ENCODE results near the gene C11orf54.

The C11orf54 gene

DNA sequence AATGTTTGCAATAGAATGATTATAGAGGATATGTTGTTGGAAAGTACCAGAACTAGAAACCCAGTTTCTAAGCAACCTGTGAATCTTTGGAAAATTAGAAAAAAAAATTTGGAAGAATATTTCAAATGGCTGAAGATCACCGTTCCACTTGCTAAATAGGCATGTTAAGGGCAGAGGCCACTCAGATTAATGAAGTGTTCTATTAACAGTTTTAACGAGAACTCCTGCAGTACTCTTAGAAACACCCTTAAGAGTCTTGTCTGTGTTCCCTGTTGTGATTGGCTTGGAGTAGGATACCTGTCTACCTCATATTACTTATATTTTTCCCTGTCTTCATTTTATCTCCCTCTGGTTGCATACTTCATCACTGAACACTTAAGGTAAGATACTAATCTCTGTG lies 4.6 kb downstream of the C11orf54 start:
- H3K27me3 ChIP-seq (ENCODE audit: insufficient read depth, low read length), result no peaks in the 10 kb centered on the region
- H3K4me2 ChIP-seq (ENCODE audit: low read length), result no peak overlapping the region
- peaks cover 21% of the 10 kb centered on the region; the same call in 1 of the 2 replicates for H3K36me3 ChIP-seq (ENCODE audit: insufficient read depth, low read length)
- H3F3A ChIP-seq (ENCODE audit: insufficient read depth, low read length), result no peaks in the 10 kb centered on the region
- H3K9me3 ChIP-seq (ENCODE audit: low read length), result no peaks in the 10 kb centered on the region
- H3K79me2 ChIP-seq (ENCODE audit: insufficient read depth, low read length), result peaks cover 13% of the 10 kb centered on the region
- TF ChIP-seq, protein P1, sequence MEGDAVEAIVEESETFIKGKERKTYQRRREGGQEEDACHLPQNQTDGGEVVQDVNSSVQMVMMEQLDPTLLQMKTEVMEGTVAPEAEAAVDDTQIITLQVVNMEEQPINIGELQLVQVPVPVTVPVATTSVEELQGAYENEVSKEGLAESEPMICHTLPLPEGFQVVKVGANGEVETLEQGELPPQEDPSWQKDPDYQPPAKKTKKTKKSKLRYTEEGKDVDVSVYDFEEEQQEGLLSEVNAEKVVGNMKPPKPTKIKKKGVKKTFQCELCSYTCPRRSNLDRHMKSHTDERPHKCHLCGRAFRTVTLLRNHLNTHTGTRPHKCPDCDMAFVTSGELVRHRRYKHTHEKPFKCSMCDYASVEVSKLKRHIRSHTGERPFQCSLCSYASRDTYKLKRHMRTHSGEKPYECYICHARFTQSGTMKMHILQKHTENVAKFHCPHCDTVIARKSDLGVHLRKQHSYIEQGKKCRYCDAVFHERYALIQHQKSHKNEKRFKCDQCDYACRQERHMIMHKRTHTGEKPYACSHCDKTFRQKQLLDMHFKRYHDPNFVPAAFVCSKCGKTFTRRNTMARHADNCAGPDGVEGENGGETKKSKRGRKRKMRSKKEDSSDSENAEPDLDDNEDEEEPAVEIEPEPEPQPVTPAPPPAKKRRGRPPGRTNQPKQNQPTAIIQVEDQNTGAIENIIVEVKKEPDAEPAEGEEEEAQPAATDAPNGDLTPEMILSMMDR (IDR thresholded peaks at IDR 0.05; ENCODE audit: low read length), result no peak
- TF ChIP-seq EZH2 (IDR thresholded peaks at IDR 0.05; ENCODE audit: borderline replicate concordance, low read length), result no peak
- no peak overlapping the region for H3K4me3 ChIP-seq (ENCODE audit: low read depth, low read length, poor library complexity, severe bottlenecking)
- no peaks in the 10 kb centered on the region for H4K20me1 ChIP-seq (ENCODE audit: insufficient read depth, low read length)
- no peaks in the 10 kb centered on the region for H3K9me2 ChIP-seq (ENCODE audit: low read depth, low read length)
- H3K27ac ChIP-seq (ENCODE audit: low read depth, low read length, poor library complexity, severe bottlenecking), result no peak overlapping the region
- no peak overlapping the region for H3K9ac ChIP-seq (ENCODE audit: low read length)
- peaks cover 19% of the 10 kb centered on the region for H3K4me1 ChIP-seq (ENCODE audit: insufficient read depth, low read length, severe bottlenecking)
- no peak overlapping the region for H2AFZ ChIP-seq (ENCODE audit: low read length)

DNA sequence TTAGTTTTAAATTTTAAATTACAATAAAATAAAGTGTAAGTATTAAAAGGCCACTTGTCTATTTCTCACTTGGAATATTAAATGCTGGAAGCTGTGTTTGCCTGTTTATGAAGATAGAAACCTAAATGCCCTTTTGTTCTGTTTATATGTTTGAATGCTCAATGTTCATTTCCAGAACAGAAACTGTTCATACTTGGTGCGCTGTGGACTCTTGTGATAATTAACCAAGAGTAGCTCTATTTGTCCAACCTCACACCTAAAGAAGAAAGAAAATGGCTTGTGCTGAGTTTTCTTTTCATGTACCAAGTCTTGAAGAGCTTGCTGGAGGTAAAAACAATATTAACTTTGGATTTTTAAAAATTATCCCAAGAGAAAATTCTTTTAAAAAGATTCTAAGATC lies 5.7 kb downstream of the C11orf54 start:
- Histone ChIP-seq H3K9ac (ENCODE audit: low read length) (no peak overlapping the region), H3K79me2 (ENCODE audit: insufficient read depth, low read length) (peaks cover 8% of the 10 kb centered on the region), H3K4me1 (ENCODE audit: insufficient read depth, low read length, severe bottlenecking) (peaks cover 17% of the 10 kb centered on the region), H3F3A (ENCODE audit: insufficient read depth, low read length) (no peaks in the 10 kb centered on the region), H3K4me3 (ENCODE audit: low read depth, low read length, poor library complexity, severe bottlenecking) (no peak overlapping the region), H3K27ac (ENCODE audit: low read depth, low read length, poor library complexity, severe bottlenecking) (no peak overlapping the region), H3K4me2 (ENCODE audit: low read length) (no peak overlapping the region), H4K20me1 (ENCODE audit: insufficient read depth, low read length) (no peaks in the 10 kb centered on the region), H3K27me3 (ENCODE audit: insufficient read depth, low read length) (no peaks in the 10 kb centered on the region), H3K9me2 (ENCODE audit: low read depth, low read length) (no peaks in the 10 kb centered on the region), H3K9me3 (ENCODE audit: low read length) (no peaks in the 10 kb centered on the region), H3K36me3 (ENCODE audit: insufficient read depth, low read length) (peaks cover 23% of the 10 kb centered on the region; the same call in 1 of the 2 replicates), H2AFZ (ENCODE audit: low read length) (no peak overlapping the region)
- TF ChIP-seq, protein P1 (IDR thresholded peaks at IDR 0.05; ENCODE audit: low read length), result no peak
- TF ChIP-seq EZH2 (IDR thresholded peaks at IDR 0.05; ENCODE audit: borderline replicate concordance, low read length), result no peak

DNA sequence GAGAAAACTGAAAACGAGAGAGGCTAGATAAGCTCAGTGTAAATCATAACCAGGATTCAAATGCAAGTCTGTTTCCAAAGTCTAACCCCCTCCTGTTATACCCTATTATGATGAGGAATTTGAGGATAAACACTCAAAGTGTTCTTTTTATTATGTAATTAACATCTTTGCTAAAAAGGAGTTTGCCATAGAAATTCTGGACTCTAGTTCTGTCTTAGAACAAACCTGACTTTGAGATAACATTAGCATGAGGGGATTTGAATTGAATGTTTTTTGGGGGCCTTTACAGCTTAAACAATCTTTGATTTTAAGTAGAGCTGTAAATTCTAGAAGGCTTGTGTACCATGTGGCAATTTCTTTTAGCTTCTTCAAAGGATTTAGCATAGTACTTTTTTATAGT lies 9.5 kb downstream of the C11orf54 start:
- H3K4me2 ChIP-seq (ENCODE audit: low read length), result no peak overlapping the region
- H3K27ac ChIP-seq (ENCODE audit: low read depth, low read length, poor library complexity, severe bottlenecking), result no peak overlapping the region
- no peaks in the 10 kb centered on the region for H3K9me2 ChIP-seq (ENCODE audit: low read depth, low read length)
- H2AFZ ChIP-seq (ENCODE audit: low read length), result no peak overlapping the region
- H3K27me3 ChIP-seq (ENCODE audit: insufficient read depth, low read length), result no peaks in the 10 kb centered on the region
- H3K4me3 ChIP-seq (ENCODE audit: low read depth, low read length, poor library complexity, severe bottlenecking), result no peak overlapping the region
- H3K36me3 ChIP-seq (ENCODE audit: insufficient read depth, low read length), result peaks cover 34% of the 10 kb centered on the region
- H4K20me1 ChIP-seq (ENCODE audit: insufficient read depth, low read length), result no peaks in the 10 kb centered on the region
- H3K79me2 ChIP-seq (ENCODE audit: insufficient read depth, low read length), result no peaks in the 10 kb centered on the region
- no peaks in the 10 kb centered on the region for H3F3A ChIP-seq (ENCODE audit: insufficient read depth, low read length)
- TF ChIP-seq, protein P1 (IDR thresholded peaks at IDR 0.05; ENCODE audit: low read length), result no peak
- no peak overlapping the region for H3K9ac ChIP-seq (ENCODE audit: low read length)
- no peaks in the 10 kb centered on the region for H3K4me1 ChIP-seq (ENCODE audit: insufficient read depth, low read length, severe bottlenecking)
- H3K9me3 ChIP-seq (ENCODE audit: low read length), result no peaks in the 10 kb centered on the region
